NCI-H1048 (cell line): ENCODE results near the gene AFF4.
"Not testable (repeated sequence)": the region's sequence is repeated elsewhere in the genome, so short reads cannot be mapped to it uniquely, and the experiment has no call there.

Source experiments
- DNase-seq: peaks from one replicate; lab custom pipeline; 2025; lab: John Stamatoyannopoulos, UW

The AFF4 gene

DNA sequence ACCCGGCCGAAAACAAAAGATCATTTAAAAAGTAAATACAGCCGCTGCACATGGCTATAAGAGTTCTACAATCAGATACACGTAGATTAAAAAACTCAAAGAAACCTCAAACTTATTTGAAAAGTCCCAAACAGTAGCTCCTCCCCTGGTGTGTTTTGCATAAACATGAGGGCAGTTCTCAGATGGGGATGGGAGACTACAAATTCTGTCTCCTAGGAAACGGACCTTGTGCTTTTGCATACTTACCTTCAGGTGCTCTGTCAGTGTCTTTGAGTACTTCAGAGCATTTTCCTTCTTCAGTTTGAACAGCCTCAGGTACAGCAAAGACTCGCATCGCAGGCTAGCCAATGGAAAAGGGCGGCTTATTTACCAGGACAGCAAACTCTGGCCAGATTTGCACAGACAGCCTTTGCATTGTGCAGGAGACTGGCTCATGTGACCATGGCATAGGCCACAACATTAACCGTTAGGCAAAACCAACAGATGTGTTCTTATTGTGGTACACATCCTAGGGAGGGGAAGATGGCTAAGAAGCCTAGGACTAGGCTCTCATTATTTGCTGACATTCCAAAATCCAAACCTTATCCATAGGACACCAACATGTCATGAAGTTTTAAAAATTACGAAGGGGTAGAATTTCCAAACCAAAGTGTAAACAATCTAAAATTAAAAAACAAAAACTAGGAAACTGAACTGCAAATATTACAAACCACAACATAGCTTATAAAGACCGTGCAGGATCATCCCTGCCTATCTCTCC lies 77.2 kb downstream of the AFF4 start:
- no peak for DNase-seq

DNA sequence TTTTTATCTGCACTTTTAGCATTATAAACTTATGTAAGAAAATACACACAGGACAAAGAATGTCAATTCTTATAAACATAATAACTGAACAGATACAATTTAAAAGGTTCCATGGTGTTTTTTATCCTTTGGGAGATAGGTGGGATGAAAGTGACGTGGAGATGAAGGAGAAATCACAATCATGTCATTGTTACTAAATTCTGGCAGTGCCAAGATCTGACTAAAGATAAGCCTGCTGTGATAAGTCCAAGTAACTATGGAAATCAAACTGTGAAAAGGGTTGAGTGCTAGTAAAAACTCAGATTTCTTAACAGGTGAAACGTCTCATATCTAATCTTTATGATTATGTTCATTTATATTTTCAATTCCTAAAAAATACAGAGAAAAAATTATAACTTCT lies 78.9 kb downstream of the AFF4 start:
- no peak for DNase-seq

DNA sequence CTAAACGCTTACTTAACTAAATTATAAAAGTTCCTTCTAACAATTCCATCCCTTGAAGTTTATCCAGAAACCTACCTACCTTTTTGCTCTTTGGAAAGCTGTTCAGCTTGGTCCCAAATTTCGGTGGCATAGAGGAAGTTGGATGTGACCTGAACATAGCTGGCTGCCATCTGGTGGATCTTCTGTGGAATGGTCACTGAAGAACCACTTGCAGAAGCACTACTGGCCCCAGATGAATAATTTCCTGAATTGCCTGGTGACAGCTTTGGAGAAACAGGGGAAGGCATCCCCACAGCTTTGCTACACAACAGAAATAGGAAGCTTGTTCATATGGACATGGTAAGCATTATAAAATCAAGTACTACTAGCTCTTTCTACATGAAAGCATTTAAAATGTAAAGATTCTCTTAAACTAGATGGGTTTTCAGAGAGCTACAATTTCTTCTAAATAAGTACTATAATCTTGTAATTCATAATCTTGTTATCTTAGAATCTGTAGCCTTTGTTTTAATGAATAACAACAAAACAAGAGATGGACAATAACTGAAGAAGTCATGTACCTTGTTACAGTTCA lies 80.1 kb downstream of the AFF4 start:
- no peak for DNase-seq

- no peak for DNase-seq
Measured at GRCh38 chr5:132877938-132878337, 85.5 kb downstream of the AFF4 start.

DNA sequence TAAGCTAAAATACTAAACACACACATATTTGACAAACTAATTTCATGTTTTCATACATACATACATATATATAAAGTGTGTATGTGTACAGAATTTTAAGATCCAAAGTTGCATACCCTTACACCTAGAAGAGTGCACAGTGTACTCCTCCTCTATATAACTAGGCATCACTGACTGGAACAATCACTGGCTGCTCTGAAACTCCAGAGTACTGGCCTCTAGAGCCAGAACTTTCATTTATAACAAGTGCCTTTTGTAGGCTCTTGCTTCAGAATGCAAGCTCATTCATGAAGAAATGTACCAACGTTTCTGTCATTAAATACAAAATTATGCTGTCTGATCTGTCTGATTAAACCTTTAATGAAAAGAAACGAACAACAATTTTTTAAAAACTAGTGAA lies 86.0 kb downstream of the AFF4 start:
- no peak for DNase-seq

DNA sequence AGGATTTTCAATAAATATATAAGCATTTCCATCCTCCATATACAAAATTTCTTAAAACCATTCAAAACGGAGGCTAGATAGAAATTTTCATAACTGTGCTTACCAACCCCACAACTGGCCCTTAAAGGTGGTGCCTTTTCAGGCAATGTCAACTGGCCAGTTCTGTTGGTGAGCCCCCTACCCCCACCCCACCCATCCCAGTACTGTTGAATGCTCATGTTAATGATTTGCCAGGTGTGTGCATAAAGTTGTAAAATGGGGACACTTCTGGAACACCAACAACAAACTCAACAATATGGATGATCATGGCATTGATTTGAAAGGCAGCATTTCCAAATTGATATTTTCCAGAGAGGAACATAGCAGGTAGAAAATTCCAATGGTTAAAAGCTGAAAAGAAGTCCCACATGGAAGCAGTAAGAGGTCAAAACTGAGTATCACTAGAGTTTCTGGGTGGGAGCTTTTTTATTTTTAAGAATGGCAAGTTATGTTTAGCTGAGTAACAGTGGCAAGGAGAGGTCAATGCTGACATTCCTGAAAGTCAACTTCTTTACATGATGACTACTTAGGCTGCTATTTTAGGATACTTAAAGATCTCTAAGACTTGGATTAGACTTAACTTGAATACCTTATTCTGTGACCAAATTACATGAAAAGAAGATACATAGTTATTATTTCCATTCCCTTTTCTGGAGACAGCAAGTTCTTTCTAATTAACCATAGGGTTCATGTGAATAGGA lies 87.2 kb downstream of the AFF4 start:
- no peak for DNase-seq

DNA sequence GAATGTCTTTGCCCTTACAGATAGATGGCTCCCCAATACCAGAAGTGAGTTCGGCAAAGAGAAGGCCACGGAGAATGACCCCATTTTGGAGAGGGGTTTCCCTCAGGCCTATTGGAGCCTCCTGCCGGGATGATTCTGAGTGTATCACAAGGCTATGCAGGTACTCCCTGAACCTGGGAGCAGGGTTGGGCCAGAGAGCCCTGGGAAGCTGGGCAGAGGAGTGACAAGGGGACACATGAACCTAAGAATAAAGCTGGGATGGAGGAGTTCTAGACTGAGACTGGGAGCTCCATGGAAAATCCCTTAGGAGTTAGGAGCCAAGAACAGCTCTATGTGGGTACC lies 89.5 kb downstream of the AFF4 start:
- DNase-seq = no peak

- no peak for DNase-seq
Measured at GRCh38 chr5:132873119-132873929, 90.1 kb downstream of the AFF4 start, which contains the start of gene LEAP2. LEAP2 (plus strand) TSS chr5:132873668; CDS start chr5:132873695, 27 bp downstream.

- no peak for DNase-seq
Measured at GRCh38 chr5:132872788-132873118, 90.7 kb downstream of the AFF4 start.

GRCh38 chr5:132871459-132872284 lies 91.8 kb downstream of the AFF4 start:
- DNase-seq = no peak

DNA sequence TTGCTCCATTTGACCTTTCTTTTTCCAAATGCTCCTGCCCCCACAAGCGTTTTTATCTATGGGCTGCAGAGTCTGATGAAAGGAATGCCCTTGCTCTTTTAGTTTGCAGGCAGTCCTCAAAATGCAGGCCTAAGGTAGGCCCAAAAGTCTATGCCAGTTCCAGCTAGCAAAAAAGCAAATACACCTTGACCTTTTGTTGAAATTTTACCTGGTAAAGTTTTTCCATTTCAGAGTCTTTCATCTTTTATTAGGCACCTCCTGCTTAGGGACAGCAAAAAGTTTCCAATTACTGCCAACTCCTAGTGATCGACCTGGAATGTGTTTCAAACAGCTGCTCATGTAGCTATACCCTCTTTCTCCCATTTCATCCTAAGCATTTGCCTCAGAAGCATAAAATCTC lies 92.6 kb downstream of the AFF4 start:
- DNase-seq = no peak

DNA sequence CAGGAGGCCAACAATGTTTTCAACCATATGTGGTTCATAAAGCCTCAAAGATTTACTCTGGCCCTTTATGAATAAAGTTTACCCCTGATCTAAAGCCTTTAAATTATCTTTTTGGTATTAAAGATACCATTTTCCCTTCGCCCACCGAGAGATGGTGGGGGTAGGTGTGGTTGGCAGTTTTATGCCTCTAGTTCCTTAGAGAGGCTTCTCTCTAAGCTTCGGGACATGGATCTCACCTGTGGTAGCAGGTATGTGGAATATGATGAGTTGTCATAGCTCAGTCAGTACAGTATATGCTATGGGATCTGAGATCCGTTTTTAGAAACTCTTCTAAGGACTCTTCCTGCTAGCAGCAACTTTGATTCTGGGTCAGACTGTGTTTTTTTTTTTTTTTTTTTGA lies 94.7 kb downstream of the AFF4 start:
- DNase-seq = no peak

GRCh38 chr5:132867046-132867451 lies 96.4 kb downstream of the AFF4 start:
- no peak for DNase-seq

GRCh38 chr5:132866342-132867045 lies 96.9 kb downstream of the AFF4 start, which contains the start of the genes GDF9 and UQCRQ:
GDF9 (minus strand) TSS chr5:132866469; CDS start chr5:132864533, 1,936 bp downstream.
UQCRQ (plus strand) TSS chr5:132866642; CDS start chr5:132866882, 240 bp downstream.
- peak; percentile 97 for DNase-seq

- no peak for DNase-seq
Measured at GRCh38 chr5:132865668-132866341, 97.6 kb downstream of the AFF4 start.

- no peak for DNase-seq
Measured at GRCh38 chr5:132860742-132861141, 102.7 kb downstream of the AFF4 start.

DNA sequence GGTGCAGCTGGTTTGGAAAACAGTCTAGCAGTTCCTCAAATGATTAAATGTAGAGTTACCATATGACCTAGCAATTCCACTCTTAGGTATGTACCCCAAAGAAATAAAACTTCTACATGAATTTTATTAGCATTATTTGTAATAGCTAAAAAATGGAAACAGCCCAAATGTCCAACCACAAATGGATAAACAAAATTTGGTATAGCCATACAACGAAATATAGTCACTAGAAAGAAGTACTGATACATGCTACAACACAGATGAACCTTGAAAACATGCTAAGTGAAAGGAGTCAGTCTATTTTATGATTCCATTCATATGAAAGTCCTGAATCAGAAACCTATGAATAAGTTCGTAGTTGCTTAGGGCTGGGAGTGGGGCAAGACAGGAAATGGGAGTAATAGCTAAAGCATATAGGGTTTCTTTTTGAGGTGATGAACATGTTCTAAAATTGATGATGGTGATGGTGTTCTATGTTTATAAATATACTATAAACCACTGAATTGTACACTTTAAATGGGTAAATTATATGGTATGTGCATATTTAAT lies 103.5 kb downstream of the AFF4 start:
- no peak for DNase-seq

DNA sequence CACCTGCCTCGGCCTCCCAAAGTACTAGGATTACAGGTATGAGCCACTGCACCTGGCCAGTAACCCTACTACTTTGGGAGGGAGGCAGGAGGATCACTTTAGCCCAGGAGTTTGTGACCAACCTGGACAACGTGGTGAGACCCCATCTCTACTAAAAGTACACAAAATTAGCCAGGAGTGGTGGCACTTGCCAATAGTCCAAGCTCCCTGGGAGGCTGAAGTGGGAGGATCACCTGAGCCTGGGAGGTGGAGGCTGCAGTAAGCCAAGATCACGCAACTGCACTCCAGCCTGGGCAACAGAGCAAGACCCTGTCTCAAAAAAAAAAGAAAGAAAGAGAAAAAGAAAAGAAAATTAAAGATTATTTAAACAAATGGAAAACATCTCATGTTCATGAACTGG lies 107.4 kb downstream of the AFF4 start:
- DNase-seq = no peak

DNA sequence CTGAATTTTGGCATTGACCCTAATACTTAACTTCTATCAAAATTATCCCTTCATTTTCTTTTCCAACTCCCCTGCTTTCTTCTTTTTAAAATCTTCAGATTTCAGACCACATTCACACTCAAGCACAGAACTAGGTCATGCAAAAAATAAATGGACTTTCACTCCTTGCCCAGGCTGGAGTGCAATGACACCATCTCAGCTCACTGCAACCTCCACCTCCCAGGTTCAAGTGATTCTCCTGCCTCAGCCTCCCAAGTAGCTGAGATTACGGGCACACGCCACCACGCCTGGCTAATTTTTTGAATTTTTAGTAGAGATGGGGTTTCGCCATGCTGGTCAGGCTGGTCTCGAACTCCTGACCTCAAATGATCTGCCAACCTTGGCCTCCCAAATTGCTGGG lies 108.4 kb downstream of the AFF4 start:
- not testable (repeated sequence) for DNase-seq

GRCh38 chr5:132854301-132854700 lies 109.1 kb downstream of the AFF4 start:
- no peak for DNase-seq
